ENCODE results near the gene RNU1-1.
"Not testable (repeated sequence)": the region's sequence is repeated elsewhere in the genome, so short reads cannot be mapped to it uniquely, and the experiment has no call there.

Gene RNU1-1

DNA sequence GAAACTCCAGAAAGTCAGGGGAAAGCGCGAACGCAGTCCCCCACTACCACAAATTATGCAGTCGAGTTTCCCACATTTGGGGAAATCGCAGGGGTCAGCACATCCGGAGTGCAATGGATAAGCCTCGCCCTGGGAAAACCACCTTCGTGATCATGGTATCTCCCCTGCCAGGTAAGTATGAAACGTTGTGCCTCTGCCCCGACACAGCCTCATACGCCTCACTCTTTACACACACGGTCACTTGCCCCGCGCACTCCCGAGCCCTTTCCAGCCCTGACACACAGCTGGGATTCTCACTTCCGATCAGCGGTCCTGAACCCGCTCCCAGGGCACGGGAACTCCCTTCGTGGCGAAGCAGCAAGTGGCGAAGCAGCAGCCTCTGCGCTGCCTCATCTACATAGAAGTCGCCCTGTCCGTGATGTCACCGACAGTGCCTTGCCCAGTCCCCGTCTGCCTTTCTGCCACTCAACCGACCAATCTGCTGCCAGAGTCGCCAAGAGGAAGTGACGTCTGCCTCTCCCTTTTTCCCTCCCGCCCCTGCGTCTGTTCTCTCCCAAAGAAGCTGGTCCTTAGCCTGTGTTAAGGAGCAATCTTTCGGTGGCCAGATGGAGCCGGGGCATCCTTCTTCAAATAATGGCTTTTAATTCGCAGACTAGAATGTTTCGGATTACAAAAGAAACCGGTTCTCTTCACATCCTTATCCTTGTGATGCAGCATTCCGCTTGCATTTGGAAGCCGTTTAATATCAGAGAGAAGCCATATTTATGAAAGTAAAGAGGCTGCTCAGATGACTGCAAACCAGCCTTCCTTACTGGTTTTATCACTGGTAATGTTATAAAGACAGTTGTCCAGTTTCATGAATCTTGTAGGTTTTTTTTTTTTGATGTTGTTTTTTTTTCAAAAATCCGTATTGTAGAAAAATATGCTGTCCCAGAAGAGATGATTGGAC lies at the start of gene RNU1-1:
Gene RNU1-1 (minus strand): TSS at position 179 of the 949 bp plus-strand sequence.
- peak; percentile 72 for DNase-seq

DNA sequence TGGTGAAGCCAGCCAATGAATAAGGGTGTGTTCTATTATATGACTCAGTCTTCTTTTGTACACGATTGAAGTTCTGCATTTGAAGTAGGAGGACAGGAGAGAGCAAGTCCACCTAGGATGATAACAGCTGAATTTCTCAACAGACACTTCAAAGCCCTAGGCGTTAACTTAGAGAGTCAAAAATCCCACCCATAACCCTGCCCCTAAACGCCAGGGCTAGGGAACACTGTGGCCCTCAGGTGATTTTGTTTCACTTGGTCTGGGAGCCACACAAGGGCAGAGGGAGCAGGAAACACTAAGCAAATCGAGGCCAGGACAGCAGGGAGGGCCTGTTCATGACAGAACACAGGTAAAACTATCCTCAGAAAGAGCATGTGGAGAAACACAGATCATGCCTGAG lies 47.0 kb upstream of the RNU1-1 start:
- not testable (repeated sequence) for DNase-seq

DNA sequence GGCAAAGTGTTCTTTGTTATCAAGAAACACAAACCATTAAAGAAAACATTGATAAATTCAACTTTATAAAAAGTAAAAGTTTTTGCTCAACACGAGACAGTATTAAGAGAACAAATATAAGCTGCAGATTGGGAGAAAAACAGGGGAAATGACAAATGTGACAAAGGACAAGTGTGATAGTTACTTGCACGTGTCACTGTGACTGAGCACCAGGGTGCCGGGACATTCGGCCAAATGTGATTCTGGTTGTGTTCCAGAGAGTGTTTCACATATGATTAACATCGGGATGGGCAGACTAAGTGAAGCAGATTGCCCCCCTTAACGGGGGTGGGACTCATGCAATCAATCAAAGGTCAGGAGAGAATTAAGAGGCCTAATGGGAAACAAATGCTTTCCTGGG lies 46.4 kb upstream of the RNU1-1 start:
- not testable (repeated sequence) for DNase-seq

DNA sequence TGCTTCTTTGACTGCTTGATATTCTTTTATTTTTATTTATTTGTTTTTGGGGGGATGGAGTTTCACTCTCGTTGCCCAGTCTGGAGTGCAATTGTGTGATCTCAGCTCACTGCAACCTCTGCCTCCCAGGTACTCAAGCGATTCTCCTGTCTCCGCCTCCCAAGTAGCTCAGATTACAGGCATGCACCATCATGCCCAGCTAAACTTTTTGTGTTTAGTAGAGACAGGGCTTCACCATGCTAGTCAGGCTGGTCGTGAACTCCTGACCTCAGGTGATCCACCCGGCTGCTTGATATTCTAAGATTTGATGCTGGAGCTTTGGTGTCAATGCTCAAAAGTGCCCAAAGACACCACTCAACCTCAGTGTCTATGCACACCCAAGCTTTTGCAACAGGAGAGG lies 45.6 kb upstream of the RNU1-1 start:
- DNase-seq = not testable (repeated sequence)

DNA sequence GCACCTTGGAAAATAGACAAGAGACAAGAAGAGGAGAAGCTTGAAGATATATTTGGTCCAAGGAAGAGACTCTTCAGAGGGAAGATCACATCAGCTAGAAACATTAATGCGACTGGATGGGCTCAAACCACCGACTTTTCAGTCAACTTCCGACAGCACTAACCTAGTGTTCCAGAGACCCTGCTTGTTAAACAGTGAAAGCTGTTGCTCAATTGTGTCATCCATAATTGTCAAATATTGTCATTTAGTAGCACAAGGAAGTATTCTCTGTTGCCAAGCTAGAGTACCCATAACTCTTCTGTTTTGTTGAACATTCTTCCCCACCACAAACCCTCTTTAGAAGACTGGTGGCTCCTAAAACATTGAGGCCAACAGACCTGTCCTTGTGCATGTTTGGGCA lies 42.9 kb upstream of the RNU1-1 start:
- DNase-seq = not testable (repeated sequence)

DNA sequence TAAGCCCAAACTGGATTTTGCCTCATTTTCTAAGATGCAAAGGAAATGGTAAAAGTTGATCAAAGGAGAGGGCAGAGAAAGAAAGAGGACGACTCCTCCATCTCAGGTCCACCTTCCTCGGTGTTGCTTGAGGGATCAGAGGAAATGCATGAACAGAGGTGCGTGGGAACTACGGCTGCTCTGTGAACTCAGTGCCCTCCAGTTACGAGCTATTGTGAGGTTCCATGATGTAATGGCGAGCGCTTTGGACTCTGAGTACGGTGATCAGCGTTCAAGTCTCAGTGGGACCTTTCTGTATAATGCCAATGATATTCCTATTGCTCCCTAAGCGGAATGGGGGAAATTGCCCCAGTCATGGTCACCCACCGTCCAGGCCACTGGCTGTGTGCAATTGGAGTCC lies 39.2 kb upstream of the RNU1-1 start:
- DNase-seq = not testable (repeated sequence)

DNA sequence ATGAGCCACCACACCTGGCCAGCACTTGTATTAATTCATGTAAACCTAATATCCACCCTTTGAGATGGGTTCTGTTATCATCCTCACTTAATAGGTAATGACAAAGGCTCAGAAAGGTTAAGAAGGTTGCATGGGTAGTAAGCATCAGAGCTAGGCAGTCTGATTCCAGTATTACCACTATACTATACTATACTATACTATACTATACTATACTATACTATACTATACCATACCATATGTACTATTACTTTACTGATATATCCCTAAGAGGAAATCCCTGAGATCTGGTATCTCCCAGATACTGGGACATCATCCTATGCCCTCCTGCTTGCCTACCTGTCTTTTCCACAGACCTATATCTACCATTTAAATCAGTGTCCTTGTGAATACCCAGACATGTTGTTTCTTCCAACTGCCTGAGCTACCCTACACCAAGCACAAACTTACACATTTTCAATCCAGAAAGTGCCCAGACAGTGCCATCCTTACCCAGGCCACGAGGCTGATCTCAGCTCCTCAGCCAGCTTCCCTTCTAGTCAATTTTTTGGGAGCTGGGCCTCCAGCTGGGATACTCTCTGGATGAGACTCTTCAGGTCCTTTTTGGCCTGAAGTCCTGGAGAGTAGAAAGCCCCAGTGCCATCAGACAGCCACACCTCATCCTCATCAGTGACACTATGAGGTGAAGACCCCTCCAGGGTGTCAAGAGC lies 36.3 kb upstream of the RNU1-1 start:
- DNase-seq = not testable (repeated sequence)

DNA sequence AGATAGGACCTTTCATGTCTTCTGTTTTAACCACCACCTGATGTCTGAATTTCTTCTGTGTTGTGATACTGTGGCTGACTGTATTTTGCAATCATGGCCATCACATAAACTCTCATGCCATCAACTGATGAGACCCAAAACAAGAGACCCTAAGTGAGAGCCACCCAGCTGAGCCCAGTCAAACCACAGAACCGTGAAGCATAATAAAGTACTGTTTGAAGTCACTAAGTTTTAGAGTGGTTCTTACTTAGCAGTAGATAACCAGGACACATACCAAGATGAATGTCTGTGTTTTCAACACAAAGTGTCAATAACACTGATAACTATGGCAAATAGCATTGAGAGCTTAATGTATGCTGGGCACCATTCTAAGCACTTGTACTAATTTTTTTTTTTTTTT lies 35.5 kb upstream of the RNU1-1 start:
- DNase-seq = not testable (repeated sequence)

DNA sequence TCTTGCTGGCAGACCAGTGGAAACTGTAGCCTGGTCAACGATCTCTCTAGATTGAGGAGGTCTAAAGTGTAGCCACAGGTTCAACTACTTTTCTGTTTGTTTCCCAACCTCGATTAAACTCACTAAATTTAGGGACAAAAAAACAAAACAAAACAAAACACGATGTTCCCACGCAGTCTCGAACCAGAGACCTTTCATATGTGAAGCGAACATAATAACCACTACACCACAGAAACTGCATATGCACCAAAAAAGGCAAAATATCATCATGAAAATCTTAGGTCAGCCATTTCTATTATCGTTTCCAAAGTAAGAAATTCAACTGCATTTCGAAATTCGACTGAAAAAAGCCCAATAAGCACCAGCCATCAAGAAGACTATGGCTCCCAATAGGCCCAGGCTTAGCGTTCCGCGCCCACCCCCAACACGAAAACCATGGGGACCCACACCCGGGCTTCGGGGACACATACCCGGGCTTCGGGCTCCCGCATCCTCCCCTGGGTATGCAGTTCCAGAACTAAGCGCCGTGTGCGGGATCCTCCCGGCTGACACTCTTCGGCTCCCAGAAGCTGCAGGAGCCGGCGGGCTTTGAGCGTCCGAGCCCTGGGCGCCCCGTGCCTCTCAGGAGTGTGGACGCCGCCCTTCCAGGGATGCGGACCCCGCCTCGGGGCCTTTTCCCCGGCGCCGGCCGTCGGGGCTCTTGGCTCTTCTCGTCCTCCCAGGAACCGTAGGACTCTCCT lies 33.6 kb upstream of the RNU1-1 start:
- DNase-seq = not testable (repeated sequence)

DNA sequence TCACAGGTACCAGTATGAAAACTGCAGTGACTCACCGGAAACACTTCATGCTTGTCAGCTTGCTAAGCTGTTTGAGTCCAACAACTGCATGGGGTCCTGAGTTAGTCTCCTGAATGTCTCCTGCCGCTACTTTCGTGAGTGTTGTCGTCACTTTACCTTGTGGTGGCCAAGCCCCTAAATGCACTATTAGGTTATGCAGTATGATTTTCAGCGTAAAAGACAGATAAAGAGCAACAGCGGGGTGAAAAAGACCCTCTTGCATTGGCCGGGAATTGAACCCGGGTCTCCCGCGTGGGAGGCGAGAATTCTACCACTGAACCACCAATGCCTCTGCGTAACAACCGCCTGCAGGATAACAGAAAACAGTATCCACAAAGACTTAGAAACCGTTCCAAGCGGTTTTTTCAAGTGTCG lies 31.6 kb upstream of the RNU1-1 start:
- DNase-seq = peak; percentile 16

DNA sequence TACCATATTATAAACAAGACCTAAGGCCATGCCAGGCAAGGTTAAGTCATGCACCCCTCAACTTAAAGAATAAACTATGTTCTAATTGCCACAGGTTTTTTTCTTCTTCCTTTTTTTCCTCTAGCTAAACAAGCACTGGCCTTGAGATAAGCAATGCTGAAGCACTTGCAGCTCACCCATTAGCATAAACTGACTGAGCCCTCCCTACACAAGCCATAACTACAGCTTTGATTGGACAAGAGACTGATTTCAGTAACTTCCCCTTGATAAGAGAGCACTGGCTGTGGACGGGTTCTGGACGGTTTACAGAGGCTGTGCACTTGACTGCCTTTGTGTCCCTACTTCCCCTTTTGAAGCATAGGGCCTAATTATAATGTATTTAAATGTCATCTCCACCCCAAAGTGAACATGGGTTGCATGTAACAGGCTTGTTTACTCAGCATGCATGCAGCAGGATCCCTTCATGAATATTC lies 26.4 kb upstream of the RNU1-1 start:
- DNase-seq = not testable (repeated sequence)

DNA sequence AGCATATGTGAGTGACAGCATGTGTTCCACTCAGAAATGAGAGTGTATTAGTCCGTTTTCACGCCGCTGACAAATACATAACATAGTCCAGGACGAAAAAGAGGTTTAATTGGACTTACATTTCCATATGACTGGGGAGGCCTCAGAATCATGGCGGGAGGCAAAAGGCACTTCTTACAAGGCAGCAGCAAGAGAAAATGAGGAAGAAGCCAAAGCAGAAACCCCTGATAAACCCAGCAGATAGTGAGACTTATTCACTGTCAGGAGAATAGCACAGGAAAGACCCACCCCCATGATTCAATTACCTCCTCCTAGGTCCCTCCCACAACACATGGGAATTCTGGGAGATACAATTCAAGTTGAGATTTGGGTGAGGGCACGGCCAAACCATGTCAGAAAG lies 23.4 kb upstream of the RNU1-1 start:
- DNase-seq = not testable (repeated sequence)

DNA sequence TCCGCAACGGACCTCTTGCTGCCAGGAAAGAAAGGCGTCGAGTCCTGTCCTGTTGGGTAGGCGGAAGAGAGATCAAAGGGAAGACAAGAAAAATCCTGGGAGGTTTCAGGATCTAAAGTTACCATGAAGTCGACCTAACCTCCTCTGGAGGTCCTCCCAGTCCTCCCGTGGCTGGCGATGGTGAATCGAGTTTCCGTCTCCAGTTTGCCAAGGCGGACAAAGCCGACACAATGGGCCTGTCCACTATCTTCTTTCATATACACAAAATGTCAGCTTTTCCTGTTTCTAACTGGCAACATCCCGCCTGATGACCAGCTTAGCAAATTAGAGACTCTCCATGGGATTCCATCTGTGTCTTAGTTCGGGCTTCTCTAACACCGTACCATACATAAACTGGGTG lies 22.7 kb upstream of the RNU1-1 start:
- DNase-seq = not testable (repeated sequence)

DNA sequence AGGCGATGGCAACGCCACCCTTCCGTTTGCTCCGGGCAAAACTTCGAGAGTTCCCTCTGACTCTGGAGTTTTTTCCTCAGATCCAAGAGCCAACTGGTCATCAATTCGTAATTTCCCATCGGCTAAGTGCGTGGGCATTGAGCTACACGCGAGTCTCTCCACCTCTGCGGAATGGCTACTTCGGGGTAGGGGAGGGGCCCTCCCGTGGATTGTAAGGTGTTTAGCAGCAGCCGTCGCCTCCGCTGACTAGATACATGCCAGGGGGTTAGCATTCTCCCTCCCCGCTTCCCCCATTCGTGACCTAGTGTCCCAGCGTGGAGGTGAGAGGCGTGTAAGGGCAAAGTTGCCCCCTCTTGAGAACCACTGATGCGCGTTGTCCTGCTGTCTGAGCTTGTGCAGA lies 21.8 kb upstream of the RNU1-1 start:
- DNase-seq = not testable (repeated sequence)

DNA sequence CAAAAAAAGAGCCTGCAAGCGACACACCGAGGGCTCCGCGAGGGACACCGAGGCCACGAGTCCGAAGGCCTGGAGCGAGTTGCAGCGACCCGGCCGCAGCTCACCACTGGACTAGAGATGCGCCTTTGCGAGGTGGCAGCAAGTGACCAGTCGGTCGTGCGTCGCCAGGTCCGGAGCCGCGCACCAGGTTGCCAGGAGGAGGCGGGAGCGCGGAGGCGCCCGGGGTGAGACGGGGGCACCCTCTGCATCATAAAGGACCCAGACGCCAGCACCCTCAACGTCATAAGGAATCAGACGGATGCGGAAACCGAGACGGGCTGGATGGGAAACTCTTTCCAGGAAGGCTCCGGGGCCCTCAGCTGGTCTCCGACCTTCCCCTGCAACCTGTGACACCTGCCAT lies 21.4 kb upstream of the RNU1-1 start:
- not testable (repeated sequence) for DNase-seq

DNA sequence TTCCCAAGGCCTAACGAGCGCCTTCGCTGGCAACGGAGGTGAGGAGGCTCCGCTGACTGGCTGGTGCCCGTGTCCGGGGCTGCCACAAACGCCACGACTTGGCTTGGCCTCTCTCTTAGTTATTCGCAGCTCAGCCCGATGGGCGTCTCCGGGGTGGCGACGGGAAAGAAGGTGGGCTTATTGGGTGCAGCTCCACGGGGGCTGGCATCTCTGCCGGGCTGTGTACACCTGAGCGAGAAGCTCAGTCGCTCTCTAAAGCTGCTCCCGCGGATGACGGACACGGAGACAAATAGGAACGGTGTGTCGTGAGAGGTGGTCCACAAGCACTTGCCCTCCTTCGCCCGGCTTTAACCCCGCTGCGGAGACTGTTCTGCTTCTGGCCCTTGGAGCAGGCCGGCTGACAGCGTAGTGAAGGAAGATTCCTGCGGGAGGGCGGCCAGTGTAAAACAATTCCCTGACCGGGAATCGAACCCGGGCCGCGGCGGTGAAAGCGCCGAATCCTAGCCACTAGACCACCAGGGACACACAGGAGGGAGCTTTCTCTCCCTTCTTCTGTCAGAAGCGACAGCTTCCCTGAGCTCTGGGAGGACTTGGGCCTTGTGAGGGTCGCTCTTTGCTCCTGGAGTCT lies 20.9 kb upstream of the RNU1-1 start:
- DNase-seq = peak; percentile 74

DNA sequence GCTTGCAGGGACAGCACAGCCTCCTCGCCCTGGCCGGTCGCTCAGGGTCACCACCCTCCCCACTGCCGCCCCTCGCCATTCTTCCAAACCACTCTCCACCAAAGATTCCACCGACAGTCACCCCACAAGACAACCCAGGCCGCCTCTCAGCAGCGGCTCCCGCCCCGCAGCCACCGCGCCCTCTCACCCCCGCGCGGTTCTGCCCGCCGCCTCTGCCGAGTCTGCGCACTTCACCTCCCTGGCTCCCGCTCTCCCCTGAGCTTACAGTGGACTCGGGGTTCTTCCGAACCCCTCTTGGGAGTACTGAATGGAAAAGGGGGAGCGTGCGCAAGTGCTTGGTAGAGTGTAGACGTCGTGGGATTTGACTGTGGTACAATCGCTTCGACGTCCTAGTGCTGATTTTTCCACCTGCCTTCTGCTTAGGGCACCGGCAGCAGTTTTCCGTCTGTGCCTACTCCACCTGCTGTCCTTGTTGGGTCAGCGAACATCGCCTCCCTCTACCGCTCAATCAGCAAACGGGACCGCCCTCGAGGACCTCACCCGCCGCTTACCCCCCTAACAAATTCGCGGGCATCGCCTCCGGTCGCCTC lies 20.2 kb upstream of the RNU1-1 start:
- DNase-seq = not testable (repeated sequence)

DNA sequence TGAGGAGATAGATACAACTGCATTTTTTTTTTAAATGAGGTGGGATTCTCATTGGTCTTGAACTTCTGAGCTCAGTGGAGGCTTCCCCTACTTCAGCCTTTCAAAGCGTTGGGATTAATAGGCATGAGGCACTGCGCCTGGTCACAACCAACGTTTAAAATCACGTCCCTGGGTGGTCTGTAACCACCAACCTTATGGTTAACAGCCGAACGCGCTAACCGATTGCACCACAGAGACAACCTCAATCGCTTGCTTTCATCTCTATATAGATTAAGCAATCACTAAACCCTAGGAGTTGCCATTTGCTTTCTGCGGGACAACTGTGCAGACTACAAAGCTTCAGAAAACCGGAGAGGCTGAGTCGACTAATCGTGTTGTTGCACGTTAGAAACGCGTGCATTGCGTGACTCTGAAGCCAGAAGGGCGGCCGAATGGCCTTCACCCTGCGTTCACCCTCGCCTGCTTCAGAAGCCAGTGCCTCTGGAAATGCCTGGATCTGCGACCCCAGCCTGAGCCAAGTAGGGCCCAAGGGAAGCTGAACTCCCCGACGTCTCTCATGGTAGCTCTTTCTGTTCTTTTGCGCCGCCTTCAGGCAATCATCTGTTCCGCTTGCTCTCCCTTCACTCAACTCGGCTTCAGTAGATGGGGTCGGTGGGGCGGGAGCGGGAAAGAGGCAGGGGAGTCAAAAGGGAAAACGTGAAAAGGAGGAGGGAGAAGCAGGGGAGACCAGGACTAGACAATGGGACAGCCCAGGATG lies 18.3 kb upstream of the RNU1-1 start:
- DNase-seq = not testable (repeated sequence)

DNA sequence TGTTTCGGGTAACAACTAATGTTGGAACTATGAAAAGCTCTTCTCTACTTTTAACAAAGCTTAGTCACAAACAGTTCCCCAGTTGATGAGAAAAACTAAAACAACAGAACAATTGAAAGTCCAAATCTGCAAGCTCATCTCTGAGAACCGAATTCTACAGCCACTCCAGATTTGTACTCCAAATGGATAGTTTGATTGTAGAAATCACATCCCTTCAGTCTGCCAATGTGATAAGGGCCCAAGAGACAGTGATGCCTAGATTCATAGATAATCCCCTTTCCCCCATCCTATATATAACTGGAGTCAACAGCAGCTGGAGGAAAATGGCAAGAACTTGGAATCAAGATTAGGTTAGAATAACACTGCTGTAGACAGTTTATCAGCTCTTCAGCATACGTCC lies 14.3 kb upstream of the RNU1-1 start:
- DNase-seq = not testable (repeated sequence)

DNA sequence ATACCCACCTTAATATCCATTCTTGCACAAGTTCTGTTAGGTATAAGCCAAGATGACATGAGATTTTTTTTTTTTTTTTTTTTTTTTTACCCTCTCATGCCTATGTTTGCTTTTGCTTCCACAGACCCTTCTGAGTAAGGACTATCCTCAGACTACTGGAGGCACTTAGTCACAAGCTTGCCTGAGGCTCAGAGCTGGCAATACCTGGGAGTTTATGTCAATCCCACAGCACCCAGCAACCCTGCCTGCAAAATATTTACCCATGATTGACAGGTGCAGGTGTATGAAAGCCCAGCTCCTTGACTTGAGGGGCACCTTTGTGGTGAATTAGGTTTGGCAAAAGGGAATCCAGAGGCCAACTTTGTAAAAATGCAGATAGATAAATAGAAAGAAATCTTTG lies 11.7 kb upstream of the RNU1-1 start:
- DNase-seq = not testable (repeated sequence)

DNA sequence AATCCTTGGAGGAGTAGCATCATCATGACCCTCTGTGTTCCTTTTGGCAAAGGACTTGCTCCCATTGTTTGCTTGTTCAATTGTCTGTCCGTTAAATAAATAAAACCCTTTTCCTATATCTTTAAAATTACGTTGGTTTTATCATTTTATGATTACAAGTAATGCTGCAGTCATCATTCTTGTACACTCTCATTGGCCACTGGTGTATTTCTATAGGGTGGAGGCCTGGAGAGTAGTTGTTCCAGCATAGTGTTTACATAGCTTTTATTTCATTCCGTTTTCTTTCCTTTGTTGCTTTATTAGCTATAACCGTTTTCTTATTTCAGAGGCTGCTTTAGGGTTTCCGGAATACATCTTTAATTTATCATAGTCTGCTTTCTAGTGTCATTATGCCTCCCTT lies 7.6 kb upstream of the RNU1-1 start:
- not testable (repeated sequence) for DNase-seq

DNA sequence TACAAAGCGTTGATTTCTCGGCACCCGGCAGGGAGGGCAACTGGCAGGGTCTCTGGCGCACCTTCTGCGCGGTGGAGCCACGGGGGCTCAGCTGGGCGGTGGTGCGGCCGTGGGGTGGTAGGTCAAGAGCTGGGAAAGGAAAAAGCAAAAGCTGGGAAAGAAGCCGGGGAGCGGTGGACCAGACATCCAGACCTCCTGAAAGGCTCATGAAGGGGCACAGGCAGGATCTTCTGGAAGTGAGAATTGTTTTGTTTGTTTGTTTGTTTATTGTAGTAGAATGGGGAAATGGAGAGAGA lies 7.2 kb upstream of the RNU1-1 start:
- no peak for DNase-seq

Measured in fibroblast of upper back skin (primary cell).